DMS53 (cell line): Measurements from ENCODE around the gene GRHPR.
A peak's percentile ranks its signal among the peaks of the same experiment; 100 is the strongest.

Experiments
- DNase-seq: peaks from one replicate; lab custom pipeline; 2025; lab: John Stamatoyannopoulos, UW

GRHPR gene

DNA sequence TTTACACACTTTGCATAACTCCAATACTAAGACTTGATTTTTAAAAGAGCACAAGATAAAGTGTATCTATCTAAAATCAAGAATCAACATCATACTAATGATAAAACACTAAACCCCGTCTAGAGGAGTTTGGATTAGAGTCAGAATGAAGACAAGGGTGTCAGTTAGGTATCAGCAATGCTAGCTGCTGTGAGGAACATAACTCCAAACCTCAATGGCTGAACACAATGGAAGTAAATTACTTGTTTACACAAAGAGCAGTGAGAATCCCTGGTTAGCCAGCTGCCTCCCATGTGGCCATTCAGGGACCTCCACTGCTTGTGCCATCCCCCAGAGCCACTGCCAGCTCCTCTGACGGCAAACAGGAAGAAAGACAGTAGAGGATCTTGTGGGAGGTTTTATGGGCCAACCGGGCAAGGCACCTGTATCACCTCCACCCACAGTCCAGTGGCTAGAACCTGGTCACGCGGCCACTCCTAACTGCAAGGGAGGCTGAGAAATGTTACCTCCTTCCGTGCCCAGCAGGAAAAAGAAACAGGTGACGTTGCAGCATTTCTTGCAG, 24.0 kb upstream of the GRHPR start:
- no peak for DNase-seq

DNA sequence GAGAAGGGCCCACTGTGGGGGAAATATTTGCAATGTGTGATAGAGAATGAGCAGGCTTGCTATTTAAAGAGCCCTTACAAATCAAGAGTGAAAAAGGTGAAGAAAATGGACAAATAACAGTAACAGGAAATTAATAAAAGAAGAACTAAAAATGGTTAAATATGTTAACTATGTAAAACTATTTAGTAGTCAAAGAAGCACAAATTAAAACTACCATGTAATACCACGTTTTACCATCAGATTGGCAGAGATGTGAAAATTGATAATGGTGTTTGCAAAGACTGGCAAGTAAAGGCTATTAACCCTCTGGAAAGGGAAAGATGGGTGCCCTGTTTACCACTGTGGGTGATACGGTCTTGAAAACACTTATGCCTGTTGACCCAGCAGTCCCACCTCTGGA, 23.2 kb upstream of the GRHPR start:
- DNase-seq, result no peak

DNA sequence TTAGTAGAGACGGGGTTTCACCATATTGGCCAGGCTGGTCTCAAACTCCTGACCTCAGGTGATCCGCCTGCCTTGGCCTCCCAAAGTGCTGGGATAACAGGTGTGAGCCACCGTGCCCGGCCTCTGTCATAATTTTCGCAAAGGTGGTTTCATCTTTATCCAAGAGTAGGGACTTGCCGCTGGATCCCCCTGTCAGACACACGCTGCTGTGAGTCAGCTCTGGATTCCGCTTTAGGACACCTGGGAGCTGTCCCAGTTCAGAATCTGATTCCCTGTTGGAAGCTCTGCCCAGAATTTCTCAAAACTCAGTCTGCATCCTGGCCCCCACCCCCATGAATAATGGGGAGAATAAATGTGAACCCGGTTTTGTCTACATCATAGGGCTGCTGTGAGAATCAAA, 17.9 kb upstream of the GRHPR start:
- DNase-seq, result no peak

DNA sequence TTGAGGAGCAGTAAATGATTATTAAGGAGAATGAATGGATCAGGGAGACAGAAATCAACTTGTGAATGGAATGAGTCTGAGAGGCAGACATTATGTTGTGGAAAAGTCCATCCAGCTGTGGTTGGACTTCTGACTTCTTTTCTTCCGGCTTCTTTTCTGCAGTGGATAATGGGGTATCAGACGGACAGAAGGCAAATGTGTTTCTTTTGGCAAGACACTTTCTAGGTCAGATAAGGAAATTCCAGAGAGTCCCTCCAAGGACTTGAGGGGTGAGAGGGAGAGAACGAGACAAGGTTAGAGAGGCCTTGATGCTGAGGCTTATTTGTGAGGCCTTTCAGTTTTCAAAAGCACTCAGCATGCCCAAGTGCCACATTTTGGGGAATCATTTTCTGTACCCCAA, 17.1 kb upstream of the GRHPR start:
- no peak for DNase-seq

DNA sequence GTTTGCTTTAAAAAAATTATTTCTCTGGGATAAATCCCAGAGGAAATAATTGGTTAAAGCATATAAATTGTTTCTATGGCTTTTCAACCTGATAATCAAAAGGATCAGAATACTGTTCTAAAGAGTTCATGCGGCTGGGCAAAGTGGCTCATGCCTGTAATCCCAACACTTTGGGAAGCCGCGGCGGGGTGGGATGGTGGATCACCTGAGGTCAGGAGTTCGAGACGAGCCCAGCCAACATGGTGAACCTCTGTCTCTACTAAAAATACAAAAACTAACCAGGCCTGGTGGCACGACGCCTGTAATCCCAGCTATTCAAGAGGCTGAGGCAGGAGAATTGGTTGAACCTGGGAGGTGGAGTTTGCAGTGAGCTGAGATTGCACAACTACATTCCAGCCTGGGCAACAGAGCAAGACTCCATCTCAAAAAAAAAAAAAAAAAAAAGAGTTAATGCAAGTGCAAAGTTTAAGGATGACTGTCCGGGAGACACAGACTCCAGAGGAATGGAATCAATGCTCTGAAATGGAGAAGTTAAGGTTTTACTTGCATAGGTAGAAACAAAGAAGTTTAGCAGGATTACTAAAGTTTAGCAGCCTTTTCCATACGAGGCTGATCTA, 16.6 kb upstream of the GRHPR start:
- no peak for DNase-seq

DNA sequence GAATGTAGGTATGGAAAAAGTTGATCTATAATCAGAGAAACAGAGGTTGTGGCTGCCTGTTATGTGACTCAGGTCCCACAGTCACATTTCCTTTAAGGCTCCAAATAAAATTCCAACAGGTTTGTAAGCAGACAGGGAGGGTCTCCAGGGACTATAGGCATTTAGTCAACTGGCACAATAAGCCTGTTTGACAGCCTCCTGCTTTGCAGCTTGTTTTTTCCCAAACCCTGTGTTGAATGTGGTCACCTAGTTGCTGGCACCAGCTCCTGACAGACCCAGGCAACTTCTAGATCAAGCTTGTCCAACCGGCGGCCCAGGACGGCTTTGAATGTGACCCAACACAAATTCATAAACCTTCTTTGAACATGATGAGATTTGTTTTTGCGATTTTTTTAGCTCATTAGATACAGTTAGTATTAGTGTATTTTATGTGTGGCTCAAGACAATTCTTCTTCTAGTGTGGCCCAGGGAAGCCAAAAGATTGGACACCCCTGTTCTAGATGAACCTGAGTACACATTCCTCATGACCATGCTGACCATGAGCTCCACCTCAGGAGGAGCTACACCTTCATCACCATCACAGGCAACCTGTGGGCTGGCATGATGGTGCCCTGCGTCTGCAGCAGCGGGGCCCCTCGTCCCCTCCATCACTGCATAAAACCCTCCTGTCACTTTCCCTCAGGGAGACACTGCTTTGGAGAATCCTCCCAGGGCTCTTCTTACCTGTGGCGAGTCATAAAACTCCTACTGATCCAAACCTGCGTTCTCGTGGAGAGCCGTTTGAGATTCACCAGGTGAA, 15.7 kb upstream of the GRHPR start:
- DNase-seq, result no peak

DNA sequence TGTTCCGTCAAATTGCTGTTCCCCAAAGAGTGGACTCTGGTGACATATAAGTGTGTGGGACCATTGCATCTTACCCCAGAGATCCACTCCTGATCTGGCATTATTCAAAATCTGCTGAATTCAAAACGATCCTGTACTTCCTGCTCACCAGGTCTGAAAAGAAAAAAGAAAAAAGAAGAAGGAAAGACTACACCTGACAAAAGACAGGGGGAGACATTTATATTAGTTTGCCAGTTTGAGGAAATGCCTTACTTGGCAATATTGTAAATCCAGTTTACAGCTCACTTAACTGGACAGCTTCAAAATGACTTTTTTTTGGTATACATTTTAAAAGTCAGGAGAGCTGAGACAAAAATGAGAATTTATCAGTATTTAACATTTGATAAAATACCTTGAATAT, 15.0 kb upstream of the GRHPR start:
- DNase-seq, result peak; percentile 43

DNA sequence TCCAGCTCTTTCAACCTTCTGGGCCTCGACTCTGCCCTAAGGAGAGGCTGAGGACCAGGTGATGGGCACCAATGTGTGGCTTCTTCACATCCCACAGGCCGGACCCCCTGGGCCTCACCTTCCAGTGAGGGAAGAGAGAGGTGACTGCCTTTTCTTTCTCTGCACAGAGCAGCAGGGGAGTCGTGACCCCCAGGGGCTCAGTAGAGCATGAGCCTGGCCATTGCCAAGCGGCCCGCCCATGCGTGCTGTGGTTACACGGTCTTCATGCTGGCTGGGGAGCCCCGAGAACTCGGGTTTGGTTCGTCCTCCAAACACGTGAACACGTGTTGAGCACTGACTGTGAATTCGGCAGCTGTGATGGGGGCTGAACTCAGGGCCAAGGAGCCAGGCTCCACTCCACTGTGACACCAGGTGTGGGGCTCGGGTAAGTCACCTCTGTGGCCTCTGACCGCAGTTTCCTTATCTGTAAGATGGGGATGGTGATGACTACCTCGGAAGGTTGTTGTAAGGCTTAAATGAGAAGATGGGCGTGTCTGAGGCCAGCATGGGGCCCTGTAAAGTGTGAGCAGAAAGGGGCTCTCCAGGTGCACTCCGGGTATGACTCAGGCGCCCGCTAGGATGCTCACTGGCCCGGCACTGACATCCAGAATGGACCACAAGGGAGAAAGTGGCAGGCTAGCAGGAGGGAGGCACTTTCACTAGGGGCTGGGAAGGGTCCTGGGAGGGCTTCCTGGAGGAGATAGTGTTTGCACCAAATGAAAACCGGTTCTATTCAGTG, 13.4 kb upstream of the GRHPR start:
- DNase-seq, result no peak

DNA sequence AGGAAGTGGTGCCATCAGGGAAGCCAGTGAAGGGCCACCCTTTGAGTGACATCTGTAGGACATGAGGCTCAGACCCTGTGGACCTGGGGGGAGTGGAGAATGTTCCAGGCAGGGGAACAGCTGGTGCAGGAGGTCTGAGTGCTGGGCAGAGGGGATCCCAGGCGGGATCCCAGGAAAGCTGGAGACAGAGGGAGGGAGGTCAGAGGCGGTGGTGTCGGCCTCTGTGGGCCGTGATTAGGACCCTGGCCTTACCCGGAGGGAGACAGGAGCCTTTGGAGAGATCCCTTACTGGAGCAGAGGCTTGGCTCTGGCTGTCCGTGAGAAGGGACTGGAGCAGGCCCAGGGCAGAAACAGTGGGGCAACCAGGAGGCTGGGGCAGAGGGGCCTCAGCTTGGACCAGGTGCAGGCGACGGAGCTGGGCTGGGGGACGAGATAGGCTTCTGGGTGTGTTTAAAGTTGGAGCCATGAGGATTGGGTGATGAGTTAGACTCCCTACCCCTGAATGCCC, 12.1 kb upstream of the GRHPR start:
- no peak for DNase-seq

DNA sequence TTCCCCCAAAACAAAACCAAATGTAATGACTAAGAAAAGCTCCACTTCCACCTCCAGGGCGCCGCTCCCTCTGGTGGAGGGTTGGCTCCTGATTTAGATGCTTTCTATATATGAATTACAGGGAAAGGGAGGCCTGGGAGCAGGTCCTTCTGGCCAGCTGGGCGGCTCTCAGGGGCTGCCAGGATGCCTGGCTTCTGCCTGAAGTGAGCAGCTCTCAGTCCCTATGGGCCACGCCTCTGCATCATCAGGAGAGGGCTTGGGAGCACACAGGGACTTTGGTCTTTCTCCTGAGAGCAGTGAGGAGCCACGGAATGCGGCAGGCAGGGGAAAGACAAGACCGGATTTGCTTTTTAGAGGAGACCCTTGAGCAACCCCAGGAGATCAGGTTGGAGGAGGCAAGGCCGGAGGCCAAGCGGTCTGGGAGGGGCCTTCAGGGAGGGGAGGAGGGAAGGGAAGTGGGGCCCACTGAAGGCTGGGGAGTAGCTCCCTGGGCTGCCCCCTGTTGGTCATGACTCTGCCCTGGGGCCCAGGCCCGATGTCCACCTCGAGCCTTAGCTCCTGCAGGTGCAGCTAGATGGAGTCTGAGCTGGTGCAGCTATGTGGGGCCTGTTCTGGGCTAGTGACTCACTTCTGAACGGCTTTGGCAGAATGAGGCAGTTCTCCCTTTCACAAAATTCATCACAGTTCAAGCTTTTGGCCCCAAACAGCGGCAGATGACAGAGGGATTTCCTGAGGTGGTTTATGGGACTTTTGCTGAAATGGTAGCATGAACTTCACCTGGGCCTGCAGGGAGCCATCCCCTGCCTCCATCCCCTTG, 11.3 kb upstream of the GRHPR start:
- DNase-seq, result peak; percentile 12

DNA sequence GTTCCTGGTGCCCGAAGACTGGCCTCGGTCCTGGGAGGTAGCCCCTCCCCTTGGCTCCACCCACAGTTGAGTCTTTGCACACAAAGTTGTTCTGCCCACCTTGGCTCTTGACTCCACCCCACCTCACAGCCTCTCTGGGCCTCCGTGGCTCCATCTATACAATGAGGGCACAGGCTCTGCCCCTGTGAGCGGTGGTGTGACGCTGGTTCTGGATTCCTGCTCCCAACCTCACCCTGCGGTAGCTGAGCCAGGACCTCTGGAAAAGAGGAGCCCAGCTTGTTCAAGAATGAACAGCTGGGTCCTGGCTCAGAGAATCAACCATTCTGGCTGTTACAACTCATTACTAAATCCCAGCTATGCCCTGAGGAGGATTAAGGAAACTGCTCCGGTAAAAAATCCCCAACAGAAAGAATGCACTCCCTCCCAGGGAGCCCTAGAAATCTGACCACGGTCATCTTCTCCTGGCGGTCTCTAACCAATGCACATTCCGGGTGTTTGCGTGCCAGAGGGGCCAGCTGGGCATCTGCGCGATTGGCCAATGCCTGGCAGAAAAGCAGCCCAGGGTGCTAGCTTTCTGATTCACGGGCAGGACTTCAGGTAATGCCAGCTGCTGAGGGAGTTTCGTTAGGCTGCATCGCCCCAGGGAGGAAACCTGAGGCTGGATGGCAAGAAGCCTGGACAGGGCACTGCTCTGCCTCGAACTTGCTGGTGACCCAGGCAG, 9.9 kb upstream of the GRHPR start:
- DNase-seq, result no peak

DNA sequence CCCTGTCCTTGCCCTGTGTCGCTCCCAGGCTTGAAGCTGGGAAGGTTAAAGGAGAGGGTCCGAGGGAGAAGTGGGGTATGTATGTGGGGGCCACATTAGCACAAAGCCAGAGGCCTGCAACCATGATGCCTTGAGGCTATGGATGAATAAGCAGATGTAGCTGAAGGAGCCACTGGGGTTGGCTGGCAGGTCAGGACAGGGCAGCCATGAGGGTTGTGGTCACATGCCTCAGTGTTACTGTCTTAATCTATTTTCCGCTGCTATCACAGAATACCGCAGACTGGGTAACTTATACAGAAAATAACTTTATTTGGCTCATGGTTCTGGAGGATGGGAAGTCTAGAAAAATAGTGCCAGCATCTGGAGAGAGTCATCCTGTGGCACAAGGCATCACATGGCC, 9.2 kb upstream of the GRHPR start:
- DNase-seq, result no peak

DNA sequence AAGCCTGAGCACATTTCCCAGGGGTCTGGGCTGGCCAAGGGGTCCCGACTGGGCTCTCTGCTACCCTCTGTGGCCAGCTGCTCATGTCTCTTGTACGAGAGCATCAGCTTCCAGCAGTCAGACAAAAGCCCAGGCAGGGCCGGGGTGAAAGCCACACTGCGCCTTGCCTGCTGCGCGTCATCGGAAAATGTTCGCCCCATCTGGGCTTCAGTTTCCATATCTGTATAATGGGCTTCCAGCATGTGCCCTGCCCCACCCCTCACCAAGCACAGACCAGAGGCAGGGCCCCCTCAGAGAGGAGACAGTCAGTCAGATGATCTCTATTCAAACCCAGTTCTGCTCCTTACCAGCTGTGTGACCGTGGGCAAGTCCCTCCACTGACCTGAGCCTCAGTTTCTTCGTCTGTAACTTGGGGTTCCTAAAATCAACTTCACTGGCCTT, 8.0 kb upstream of the GRHPR start:
- no peak for DNase-seq

DNA sequence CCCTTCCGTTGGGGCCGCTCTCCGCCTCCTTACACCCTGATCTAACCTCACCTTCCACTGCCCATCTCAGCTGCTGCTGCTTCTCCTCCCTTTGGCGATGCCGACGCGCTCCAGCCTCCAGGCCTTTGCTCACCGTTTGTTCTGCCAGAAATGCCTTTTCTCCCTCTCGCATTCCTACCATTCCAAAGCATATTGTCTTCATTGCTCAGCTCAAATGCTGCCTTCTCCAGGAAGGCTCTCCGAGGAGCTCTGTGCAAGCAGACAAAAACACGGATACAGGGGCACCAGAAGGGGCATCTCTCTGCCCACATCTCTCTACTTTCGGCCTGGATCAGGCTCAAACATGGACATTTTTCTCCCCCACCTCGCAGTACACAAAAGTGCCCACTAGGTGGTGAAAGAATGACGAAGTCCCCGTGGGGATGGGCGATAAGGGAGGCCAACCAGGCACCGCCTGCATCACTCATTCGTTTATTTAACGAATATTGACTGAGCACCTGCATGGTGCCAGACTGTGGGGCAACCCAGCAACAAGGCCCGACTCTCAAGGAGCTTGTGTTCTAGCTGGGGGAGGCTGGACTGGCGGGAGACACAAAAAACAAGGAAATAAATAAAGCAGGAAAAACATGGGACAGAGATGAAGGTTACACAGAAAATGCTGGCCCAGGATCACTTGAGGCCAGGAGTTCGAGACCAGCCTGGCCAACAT, 7.3 kb upstream of the GRHPR start:
- DNase-seq, result peak; percentile 85

DNA sequence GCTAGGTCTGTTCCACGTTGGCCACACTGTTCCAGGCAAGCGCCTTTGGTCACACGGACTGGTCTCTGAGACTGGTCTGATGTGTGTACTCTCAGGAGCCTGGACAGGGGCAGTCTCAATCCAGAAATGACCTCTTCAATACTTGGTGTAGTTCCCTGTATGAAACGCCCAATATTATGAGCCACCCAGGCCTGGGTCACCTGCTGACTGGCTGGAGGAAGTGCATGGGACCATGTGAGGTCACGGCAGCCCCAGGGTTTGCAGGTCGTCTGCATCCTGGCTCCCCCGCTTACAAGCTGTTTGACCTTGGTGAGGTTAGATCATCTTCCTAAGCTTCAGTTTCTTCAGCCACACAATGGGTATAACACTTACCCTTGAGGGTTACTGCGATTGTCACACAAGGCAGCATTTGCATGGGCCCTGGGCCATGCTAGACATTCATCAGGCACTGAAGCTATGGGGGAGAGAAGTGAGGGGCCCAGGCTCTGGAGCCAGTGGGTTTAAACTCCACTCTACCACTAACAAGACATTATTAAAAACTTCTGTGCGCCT, 5.2 kb upstream of the GRHPR start:
- no peak for DNase-seq

DNA sequence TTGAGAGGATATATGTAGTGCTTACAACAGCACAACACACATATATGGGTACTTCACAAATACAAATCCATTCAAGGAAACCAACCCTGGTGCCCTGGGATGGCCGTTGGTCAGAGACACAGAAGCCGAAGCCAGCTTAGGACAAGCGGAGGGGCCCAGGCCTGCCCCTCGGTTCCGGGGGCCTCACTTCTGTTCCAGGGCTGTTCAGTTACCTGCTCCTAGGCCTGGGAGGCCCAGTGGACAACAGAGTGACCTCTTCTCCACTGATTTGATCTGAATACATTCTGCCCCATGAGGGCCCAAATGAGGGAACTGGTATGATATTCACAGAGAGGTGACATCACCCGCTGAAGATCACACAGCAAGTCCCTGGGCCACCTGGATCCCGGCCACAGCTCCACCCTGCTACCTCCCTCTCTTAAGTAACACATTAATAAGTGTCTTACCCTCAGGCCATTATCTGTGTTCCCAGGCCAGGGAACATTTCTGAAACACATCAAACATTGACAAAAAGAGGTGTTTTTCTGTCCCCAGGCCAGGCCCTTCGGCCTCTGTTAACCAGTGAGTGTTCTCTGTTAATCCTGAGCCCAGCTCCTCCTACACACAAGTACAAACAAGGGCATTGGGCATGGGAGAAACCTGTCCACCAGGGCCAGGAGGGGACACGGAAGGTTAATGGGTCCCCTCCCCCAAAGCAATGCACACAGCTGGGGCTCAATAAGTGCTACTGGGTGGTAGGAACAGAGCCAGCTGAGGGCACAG, 4.5 kb upstream of the GRHPR start:
- no peak for DNase-seq

DNA sequence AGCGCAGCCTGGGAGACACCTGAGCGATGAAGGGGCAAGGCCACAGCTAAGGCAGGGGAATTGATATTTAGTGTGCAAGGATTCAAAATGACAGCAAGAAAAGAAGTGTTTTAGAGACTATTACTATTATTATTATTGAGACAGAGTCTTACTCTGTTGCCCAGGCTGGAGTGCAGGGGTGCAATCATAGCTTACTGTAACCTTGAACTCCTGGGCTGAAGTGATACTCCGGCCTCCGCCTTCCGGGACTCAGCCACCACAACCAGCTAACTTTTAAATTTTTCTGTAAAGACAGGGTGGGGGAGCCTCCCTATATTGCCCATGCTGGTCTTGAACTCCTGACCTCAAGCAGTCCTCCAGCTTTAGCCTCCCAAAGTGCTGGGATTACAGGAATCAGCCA, 3.3 kb upstream of the GRHPR start:
- no peak for DNase-seq

DNA sequence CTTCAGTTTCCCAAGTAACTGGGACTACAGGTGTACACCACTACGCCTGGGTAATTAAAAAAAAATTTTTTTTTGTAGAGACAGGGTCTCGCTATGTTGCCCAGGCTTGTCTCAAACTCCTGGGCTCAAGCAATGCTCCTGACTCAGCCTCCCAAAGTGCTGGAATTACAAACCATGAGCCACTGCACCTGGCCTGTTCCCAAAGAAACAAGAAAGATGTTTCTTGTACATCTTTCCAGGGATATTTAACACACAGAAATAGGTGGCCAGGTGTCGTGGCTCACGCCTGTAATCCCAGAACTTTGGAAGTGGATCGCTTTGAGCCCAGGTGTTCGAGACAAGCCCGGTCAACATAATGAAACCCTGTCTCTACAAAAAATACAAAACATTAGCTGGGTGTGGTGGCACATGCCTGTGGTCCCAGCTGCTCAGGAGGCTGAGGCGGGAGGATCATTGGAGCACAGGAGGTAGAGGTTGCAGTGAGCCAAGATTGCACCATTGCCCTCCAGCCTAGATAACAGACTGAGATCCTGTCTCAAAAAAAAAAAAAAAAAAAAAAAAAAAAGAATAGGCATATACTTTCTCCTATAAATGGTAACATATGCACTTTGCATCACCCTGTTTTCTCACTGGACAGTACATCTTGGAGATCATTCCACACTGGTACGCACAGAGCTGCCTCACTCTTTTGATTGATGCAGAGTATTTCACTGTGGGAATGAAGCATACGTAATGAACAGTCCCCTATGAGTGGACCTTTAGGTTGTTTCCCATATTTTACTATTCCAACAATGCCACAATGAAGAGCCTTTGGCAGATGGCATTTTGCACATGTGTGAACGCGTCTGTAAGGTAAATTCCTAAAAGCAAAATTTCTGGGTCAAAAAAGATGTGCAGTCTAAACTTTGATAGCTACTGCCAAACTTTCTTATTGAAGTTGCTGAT, 2.0 kb upstream of the GRHPR start:
- DNase-seq, result no peak
